Smooth muscle cell (in vitro differentiated cells): ENCODE measurements around the gene CDCA7. TPM values are rescaled to one million over a fixed set of nuclear protein-coding genes. Genes with fewer than 3 reads are reported as not detected.
"Not testable (repeated sequence)": the region's sequence is repeated elsewhere in the genome, so short reads cannot be mapped to it uniquely, and the experiment has no call there.

Source experiments
- DNase-seq: peaks from one replicate; lab custom pipeline; 2025; ENCODE audit not compliant: unreplicated experiment; lab: John Stamatoyannopoulos, UW
- H2AFZ ChIP-seq: fragments of 200-600 bp; sonication (generic); 2 replicates; pipeline ENCODE4 v1.6.0; 2016; ENCODE audit warnings: antibody characterized with exemption, low read depth, mild to moderate bottlenecking
- H3F3A ChIP-seq: fragments of 200-600 bp; sonication (generic); 2 replicates; pipeline ENCODE4 v1.6.0; 2017; ENCODE audit warnings: antibody characterized with exemption, low read depth
- H3K27ac ChIP-seq: fragments of 200-600 bp; sonication (generic); 2 replicates; pipeline ENCODE4 v1.5.1; 2016; ENCODE audit warnings: low read depth, mild to moderate bottlenecking
- H3K27me3 ChIP-seq: fragments of 200-600 bp; sonication (generic); 2 replicates; pipeline ENCODE4 v1.6.1; 2016; ENCODE audit warnings: low read depth, mild to moderate bottlenecking
- H3K36me3 ChIP-seq: fragments of 200-600 bp; sonication (generic); 2 replicates; pipeline ENCODE4 v1.5.1; 2016; ENCODE audit warnings: low read depth
- H3K4me1 ChIP-seq: fragments of 200-600 bp; sonication (generic); 2 replicates; pipeline ENCODE4 v1.5.1; 2016; ENCODE audit warnings: low read depth
- H3K4me2 ChIP-seq: fragments of 200-600 bp; sonication (generic); 2 replicates; pipeline ENCODE4 v1.6.0; 2016; ENCODE audit warnings: mild to moderate bottlenecking
- H3K4me3 ChIP-seq: fragments of 200-600 bp; sonication (generic); 2 replicates; pipeline ENCODE4 v1.5.1; 2016; ENCODE audit warnings: mild to moderate bottlenecking
- H3K79me2 ChIP-seq: fragments of 200-600 bp; sonication (generic); 2 replicates; pipeline ENCODE4 v1.6.0; 2016; ENCODE audit warnings: low read depth, mild to moderate bottlenecking
- H3K9ac ChIP-seq: fragments of 200-600 bp; sonication (generic); 2 replicates; pipeline ENCODE4 v1.6.0; 2016; ENCODE audit warnings: low read depth
- H3K9me3 ChIP-seq: fragments of 200-600 bp; sonication (generic); replicated peaks from 2 replicates; pipeline ENCODE4 v1.5.1; 2016; ENCODE audit warnings: low read depth
- H4K20me1 ChIP-seq: fragments of 200-600 bp; sonication (generic); 2 replicates; pipeline ENCODE4 v1.6.0; 2016; ENCODE audit warnings: low read depth
- WGBS: methylation state at CpG from one replicate; pipeline ENCODE4 v1.1.7; 2016; ENCODE audit warnings: low lambda C conversion rate; 5-methylcytosine and 5-hydroxymethylcytosine counted together
- polyA plus RNA-seq: library from polyadenylated mRNA; unstranded; fragments of >200 nt; fragmentation: Nextera tagmentation; extraction: Ambion mirVana; gene quantifications from 2 replicates; pipeline ENCODE4 v1.2.1, GENCODE V29; 2016
- total RNA-seq: library from RNA; depleted of rRNA; stranded (reverse); fragments of >200 nt; gene quantifications from 2 replicates; pipeline ENCODE4 v1.2.3, GENCODE V29; 2014
- TF ChIP-seq, protein P1 (sequence below): fragments of 200-600 bp; sonication (generic); IDR thresholded peaks from 2 replicates; pipeline ENCODE4 v1.5.1; 2017; ENCODE audit warnings: borderline replicate concordance, mild to moderate bottlenecking, antibody characterized with exemption; ENCODE audit not compliant: insufficient read depth, poor library complexity, severe bottlenecking

The CDCA7 gene
- total and polyA plus RNA-seq, 2 experiments from 2014 or later = 2.7 to 7.3 TPM

GRCh38 chr2:173311844-173312606, 42.6 kb upstream of the CDCA7 start:
- Histone ChIP-seq H3K4me1 (peaks cover 5% of the 10 kb centered on the region), H3K36me3 (no peaks in the 10 kb centered on the region), H3K27ac (no peak overlapping the region), H3K27me3 (no peaks in the 10 kb centered on the region), H2AFZ (no peak overlapping the region), H4K20me1 (no peaks in the 10 kb centered on the region), H3K79me2 (no peaks in the 10 kb centered on the region), H3K9me3 (no peaks in the 10 kb centered on the region), H3K4me2 (no peak overlapping the region), H3K4me3 (no peak overlapping the region), H3F3A (no peaks in the 10 kb centered on the region), H3K9ac (no peak overlapping the region)
- WGBS = 94% methylated on average over 9 of the region's 9 CpGs
- TF ChIP-seq, protein P1, sequence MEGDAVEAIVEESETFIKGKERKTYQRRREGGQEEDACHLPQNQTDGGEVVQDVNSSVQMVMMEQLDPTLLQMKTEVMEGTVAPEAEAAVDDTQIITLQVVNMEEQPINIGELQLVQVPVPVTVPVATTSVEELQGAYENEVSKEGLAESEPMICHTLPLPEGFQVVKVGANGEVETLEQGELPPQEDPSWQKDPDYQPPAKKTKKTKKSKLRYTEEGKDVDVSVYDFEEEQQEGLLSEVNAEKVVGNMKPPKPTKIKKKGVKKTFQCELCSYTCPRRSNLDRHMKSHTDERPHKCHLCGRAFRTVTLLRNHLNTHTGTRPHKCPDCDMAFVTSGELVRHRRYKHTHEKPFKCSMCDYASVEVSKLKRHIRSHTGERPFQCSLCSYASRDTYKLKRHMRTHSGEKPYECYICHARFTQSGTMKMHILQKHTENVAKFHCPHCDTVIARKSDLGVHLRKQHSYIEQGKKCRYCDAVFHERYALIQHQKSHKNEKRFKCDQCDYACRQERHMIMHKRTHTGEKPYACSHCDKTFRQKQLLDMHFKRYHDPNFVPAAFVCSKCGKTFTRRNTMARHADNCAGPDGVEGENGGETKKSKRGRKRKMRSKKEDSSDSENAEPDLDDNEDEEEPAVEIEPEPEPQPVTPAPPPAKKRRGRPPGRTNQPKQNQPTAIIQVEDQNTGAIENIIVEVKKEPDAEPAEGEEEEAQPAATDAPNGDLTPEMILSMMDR = no peak
- DNase-seq = no peak

DNA sequence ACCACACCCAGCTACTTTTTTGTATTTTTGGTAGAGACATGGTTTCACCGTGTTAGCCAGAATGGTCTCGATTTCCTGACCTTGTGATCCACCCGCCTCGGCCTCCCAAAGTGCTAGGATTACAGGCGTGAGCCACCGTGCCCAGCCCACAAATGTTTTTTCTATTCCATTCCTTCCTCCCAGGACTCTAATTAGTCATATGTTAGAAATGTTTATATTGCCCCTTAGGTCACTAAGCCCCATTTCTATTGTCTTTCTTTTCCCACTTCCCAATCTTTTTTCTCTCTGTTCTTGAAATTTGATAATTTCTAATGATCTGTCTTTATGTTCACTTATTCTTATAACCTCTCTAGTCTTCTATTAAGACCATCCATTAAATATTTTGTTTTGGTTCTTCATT, 31.3 kb upstream of the CDCA7 start:
- H3K4me2 ChIP-seq = no peak overlapping the region
- H3K9me3 ChIP-seq = peaks cover 8% of the 10 kb centered on the region
- WGBS = 93% methylated on average over 6 of the region's 6 CpGs
- no peak overlapping the region for H3K27ac ChIP-seq
- no peaks in the 10 kb centered on the region for H3K79me2 ChIP-seq
- H3K27me3 ChIP-seq = no peaks in the 10 kb centered on the region
- H4K20me1 ChIP-seq = no peaks in the 10 kb centered on the region
- no peaks in the 10 kb centered on the region for H3K4me1 ChIP-seq
- no peak overlapping the region for H2AFZ ChIP-seq
- H3F3A ChIP-seq = no peaks in the 10 kb centered on the region
- TF ChIP-seq, protein P1 = no peak
- no peak for DNase-seq
- no peak overlapping the region for H3K9ac ChIP-seq
- H3K36me3 ChIP-seq = no peaks in the 10 kb centered on the region
- no peak overlapping the region for H3K4me3 ChIP-seq

DNA sequence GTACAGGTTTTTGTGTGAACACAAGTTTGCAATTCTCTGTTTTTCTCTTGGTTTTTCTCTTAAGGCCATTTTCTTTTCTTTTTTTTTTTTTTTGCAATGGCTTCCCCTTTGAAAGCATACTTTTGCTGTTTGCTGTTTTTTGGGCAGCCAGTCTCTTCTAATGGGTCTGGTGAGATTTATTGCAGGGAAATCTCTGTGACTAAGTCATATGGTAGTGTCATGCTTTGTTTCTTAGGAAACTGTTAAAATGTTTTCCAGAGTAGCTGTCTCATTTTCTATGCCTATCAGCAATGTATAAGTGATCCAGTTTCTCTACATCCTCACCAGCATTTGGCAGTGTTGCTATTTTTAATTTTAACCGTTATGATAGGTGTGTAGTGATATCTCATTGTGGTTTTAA, 27.9 kb upstream of the CDCA7 start:
- H3K27ac ChIP-seq = no peak overlapping the region
- no peak overlapping the region for H3K9ac ChIP-seq
- H3K36me3 ChIP-seq = no peaks in the 10 kb centered on the region
- no peaks in the 10 kb centered on the region for H3F3A ChIP-seq
- H3K79me2 ChIP-seq = no peaks in the 10 kb centered on the region
- TF ChIP-seq, protein P1 = no peak
- no peak overlapping the region for H2AFZ ChIP-seq
- 45% methylated on average over 1 of the region's 1 CpG for WGBS
- no peak overlapping the region for H3K4me3 ChIP-seq
- H3K4me2 ChIP-seq = no peak overlapping the region
- DNase-seq = no peak
- H3K27me3 ChIP-seq = no peaks in the 10 kb centered on the region
- no peaks in the 10 kb centered on the region for H4K20me1 ChIP-seq
- peaks cover 8% of the 10 kb centered on the region for H3K9me3 ChIP-seq
- no peaks in the 10 kb centered on the region for H3K4me1 ChIP-seq

DNA sequence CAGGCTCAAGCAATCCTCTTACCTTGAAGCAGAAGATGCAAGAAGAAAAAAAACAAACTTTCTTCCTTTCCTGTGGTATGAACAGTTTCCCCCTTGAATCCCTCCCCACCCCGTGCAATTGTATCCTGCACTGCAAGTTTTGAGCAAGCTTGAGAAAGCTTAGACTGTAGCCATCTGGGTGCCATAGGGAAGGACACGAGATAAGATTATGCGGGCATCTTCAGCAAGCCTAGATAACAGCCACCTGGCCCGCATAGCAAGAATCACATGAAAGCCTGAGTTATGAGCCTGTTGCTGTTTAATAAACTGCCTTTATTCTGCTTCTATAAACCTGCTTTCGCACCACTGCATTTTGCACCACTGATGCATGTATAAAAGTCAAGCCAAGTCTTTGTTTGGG, 27.3 kb upstream of the CDCA7 start:
- Histone ChIP-seq H3K27ac (no peak overlapping the region), H3K9me3 (peaks cover 8% of the 10 kb centered on the region), H3K4me3 (no peak overlapping the region), H3K36me3 (peaks cover under 1% of the 10 kb centered on the region), H4K20me1 (no peaks in the 10 kb centered on the region), H3F3A (no peaks in the 10 kb centered on the region), H3K27me3 (no peaks in the 10 kb centered on the region), H2AFZ (no peak overlapping the region), H3K79me2 (no peaks in the 10 kb centered on the region), H3K4me1 (no peaks in the 10 kb centered on the region), H3K9ac (no peak overlapping the region), H3K4me2 (no peak overlapping the region)
- TF ChIP-seq, protein P1 = no peak
- no peak for DNase-seq
- 82% methylated on average over 5 of the region's 5 CpGs for WGBS

DNA sequence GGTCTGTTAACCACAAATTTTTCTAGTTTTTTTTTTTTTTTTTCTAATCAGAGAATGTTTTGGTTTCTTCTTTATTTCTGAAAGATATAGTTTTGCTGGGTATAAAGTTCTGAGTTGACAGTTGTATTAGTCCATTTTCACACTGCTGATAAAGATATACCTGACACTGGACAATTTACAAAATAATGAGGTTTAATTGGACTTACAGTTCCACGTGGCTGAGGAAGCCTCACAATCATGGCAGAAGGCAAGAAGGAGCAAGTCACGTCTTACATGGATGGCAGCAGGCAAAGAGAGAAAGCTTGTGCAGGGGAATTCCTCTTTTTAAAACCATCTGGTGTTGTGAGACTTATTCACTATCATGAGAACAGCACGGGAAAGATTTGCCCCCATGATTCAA, 21.7 kb upstream of the CDCA7 start:
- H3F3A ChIP-seq, H3K4me2 ChIP-seq, H3K27ac ChIP-seq, H3K4me1 ChIP-seq, H4K20me1 ChIP-seq, H2AFZ ChIP-seq, DNase-seq, H3K36me3 ChIP-seq, H3K4me3 ChIP-seq, H3K9me3 ChIP-seq, H3K79me2 ChIP-seq, H3K9ac ChIP-seq, H3K27me3 ChIP-seq: not testable (repeated sequence)
- 51% methylated on average over 3 of the region's 3 CpGs for whole genome bisulfite sequencing
